Trophoblast cell (in vitro differentiated cells and primary cell): ENCODE measurements around the gene PAK5.

Experiments
- DNase-seq, 2 donors: peaks; one replicate each; pipeline ENCODE4 v3.0.0-alpha.2; 2016
- H2AFZ ChIP-seq: 2 replicates; pipeline ENCODE4 v1.6.1; 2013; ENCODE audit warnings: low read length, moderate library complexity, mild to moderate bottlenecking; ENCODE audit not compliant: insufficient read depth, poor library complexity
- H2AK5ac ChIP-seq: 2 replicates; pipeline ENCODE4 v1.6.1; 2013; ENCODE audit warnings: mild to moderate bottlenecking, low read length
- H2BK120ac ChIP-seq: 2 replicates; pipeline ENCODE4 v1.6.1; 2013; ENCODE audit warnings: low read length, mild to moderate bottlenecking, moderate library complexity; ENCODE audit not compliant: insufficient read depth, poor library complexity
- H2BK12ac ChIP-seq: 2 replicates; pipeline ENCODE4 v1.6.1; 2013; ENCODE audit warnings: mild to moderate bottlenecking, low read length, moderate library complexity
- H2BK5ac ChIP-seq: 2 replicates; pipeline ENCODE4 v1.6.1; 2013; ENCODE audit warnings: low read length, low read depth, moderate library complexity, mild to moderate bottlenecking; ENCODE audit not compliant: poor library complexity
- H3K14ac ChIP-seq: 2 replicates; pipeline ENCODE4 v1.6.1; 2013; ENCODE audit warnings: mild to moderate bottlenecking, low read length
- H3K18ac ChIP-seq: 2 replicates; pipeline ENCODE4 v1.6.1; 2013; ENCODE audit warnings: mild to moderate bottlenecking, low read length
- H3K23ac ChIP-seq: 2 replicates; pipeline ENCODE4 v1.6.1; 2013; ENCODE audit warnings: low read length
- H3K27ac ChIP-seq: 2 replicates; pipeline ENCODE4 v1.5.1; 2013; ENCODE audit warnings: low read depth, mild to moderate bottlenecking, inconsistent platforms, low read length, moderate library complexity
- H3K27me3 ChIP-seq: 2 replicates; pipeline ENCODE4 v1.6.1; 2013; ENCODE audit warnings: inconsistent platforms, mild to moderate bottlenecking, low read length, moderate library complexity; ENCODE audit not compliant: insufficient read depth
- H3K36me3 ChIP-seq, 2 experiments: 1 replicate in 1 of 2; 2 replicates in 1 of 2; pipeline ENCODE4 v1.6.1; 2013; ENCODE audit warnings: low read length in 2 of 2, mild to moderate bottlenecking in 2 of 2, moderate library complexity in 1 of 2; ENCODE audit not compliant: insufficient read depth in 2 of 2, control insufficient read depth in 1 of 2
- H3K4ac ChIP-seq: 2 replicates; pipeline ENCODE4 v1.6.1; 2013; ENCODE audit warnings: low read depth, mild to moderate bottlenecking, low read length, moderate library complexity
- H3K4me1 ChIP-seq, 2 experiments: 1 replicate in 1 of 2; 2 replicates in 1 of 2; pipeline ENCODE4 v1.6.1; 2013; ENCODE audit warnings: low read length in 2 of 2, mild to moderate bottlenecking in 2 of 2, moderate library complexity in 1 of 2; ENCODE audit not compliant: insufficient read depth in 2 of 2, control insufficient read depth in 1 of 2
- H3K4me2 ChIP-seq: 2 replicates; pipeline ENCODE4 v1.6.1; 2013; ENCODE audit warnings: inconsistent platforms, mild to moderate bottlenecking, low read length, moderate library complexity
- H3K4me3 ChIP-seq: 2 replicates; pipeline ENCODE4 v1.5.1; 2013; ENCODE audit warnings: mild to moderate bottlenecking, low read depth, low read length, inconsistent platforms
- H3K79me1 ChIP-seq: one replicate; pipeline ENCODE4 v1.6.1; 2013; ENCODE audit warnings: low read length
- H3K79me2 ChIP-seq: 2 replicates; pipeline ENCODE4 v1.6.1; 2013; ENCODE audit warnings: low read length, mild to moderate bottlenecking; ENCODE audit not compliant: control insufficient read depth, insufficient read depth, poor library complexity
- H3K9ac ChIP-seq: 2 replicates; pipeline ENCODE4 v1.6.1; 2013; ENCODE audit warnings: mild to moderate bottlenecking, low read length
- H3K9me3 ChIP-seq: 2 replicates; pipeline ENCODE4 v1.6.1; 2013; ENCODE audit warnings: low read depth, mild to moderate bottlenecking, control low read depth, inconsistent platforms, low read length; ENCODE audit not compliant: insufficient read depth
- H4K12ac ChIP-seq: 2 replicates; pipeline ENCODE4 v1.6.1; 2013; ENCODE audit warnings: low read depth, mild to moderate bottlenecking, low read length, moderate library complexity
- H4K8ac ChIP-seq: 2 replicates; pipeline ENCODE4 v1.6.1; 2013; ENCODE audit warnings: low read depth, mild to moderate bottlenecking, low read length, moderate library complexity
- H4K91ac ChIP-seq: one replicate; pipeline ENCODE4 v1.6.1; 2013; ENCODE audit warnings: low read depth, mild to moderate bottlenecking, low read length, moderate library complexity
- whole genome bisulfite sequencing: extraction: QIAGEN DNeasy Blood & Tissue Kit; methylation state at CpG from one replicate; pipeline ENCODE4 v1.1.7; 2013; ENCODE audit warnings: missing lambda C conversion rate; ENCODE audit not compliant: insufficient read length, insufficient coverage; ENCODE audit errors: extremely low coverage; 5-methylcytosine and 5-hydroxymethylcytosine counted together

PAK5 gene

DNA sequence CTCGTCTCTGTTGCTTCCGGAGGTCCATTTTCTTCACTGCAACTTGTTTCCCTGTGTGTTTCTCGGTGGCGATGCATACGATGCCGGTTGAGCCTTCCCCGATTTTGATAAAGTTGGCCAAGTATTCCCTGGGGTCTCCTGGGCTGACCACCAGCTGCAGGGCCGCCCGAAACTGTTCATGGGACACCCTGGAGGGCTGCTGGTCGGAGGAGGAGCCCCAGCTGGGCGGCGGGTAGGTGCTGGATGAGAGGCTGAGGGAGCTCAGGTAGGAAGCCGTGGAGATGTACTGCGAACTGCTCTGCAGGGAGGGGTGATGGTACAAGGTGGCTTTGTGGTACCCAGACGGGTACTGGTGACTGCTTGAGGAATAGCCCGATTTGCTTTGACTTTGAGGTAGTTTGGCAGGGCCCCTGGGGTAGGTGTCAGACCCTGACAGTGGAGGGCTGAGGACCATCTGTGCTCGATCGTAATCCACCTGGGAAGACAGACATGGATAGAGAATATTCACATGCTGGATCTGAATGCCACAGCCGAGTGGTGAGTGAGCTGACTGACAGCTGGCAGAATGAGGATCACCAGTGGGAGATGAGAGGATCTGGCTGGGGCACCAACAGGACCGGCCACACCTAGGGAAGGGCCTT lies 272.8 kb downstream of the PAK5 start:
- Histone ChIP-seq H2BK12ac (no peak overlapping the region), H3K79me2 (no peaks in the 10 kb centered on the region), H3K18ac (no peak overlapping the region), H4K91ac (no peak overlapping the region), H3K4me3 (no peak overlapping the region), H2BK5ac (no peak overlapping the region), H2BK120ac (no peak overlapping the region), H4K12ac (no peak overlapping the region), H3K4me2 (no peak overlapping the region), H3K9ac (no peak overlapping the region), H3K36me3 (no peaks in the 10 kb centered on the region), H3K27me3 (no peaks in the 10 kb centered on the region), H2AFZ (no peak overlapping the region), H3K79me1 (no peaks in the 10 kb centered on the region), H4K8ac (no peak overlapping the region), H3K9me3 (no peaks in the 10 kb centered on the region), H3K4ac (no peak overlapping the region), H3K27ac (no peak overlapping the region), H3K23ac (no peak overlapping the region), H2AK5ac (no peak overlapping the region), H3K14ac (no peak overlapping the region), H3K4me1 (no peaks in the 10 kb centered on the region)
- DNase-seq, result no peak
- WGBS, result no CpG with 5 or more reads among the region's 20 CpGs

DNA sequence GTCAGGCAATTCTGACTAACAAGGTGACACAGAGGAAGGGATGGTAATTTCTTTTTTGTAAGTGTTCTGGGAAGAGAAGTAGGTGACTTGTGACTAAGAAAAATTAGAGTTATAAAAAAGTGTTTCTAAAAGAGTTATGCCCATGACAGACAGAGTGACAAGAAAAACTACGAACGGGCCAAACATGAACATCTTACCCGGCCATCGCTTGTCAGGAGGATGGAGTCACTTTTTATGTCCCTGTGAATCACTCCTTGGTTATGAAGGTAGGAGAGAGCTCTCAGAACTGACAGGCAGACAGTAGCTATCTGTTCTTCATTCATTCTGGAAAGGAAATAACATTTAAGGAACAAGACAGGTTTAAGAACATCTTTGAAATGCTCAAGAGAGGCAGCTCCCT lies 281.5 kb downstream of the PAK5 start:
- Histone ChIP-seq H3K9ac (no peak overlapping the region), H2AFZ (no peak overlapping the region), H3K27ac (no peak overlapping the region), H3K9me3 (no peaks in the 10 kb centered on the region), H2AK5ac (no peak overlapping the region), H3K79me1 (no peaks in the 10 kb centered on the region), H4K8ac (no peak overlapping the region), H3K27me3 (no peaks in the 10 kb centered on the region), H3K14ac (no peak overlapping the region), H4K12ac (no peak overlapping the region), H4K91ac (no peak overlapping the region), H3K4me2 (no peak overlapping the region), H3K4ac (no peak overlapping the region), H3K23ac (no peak overlapping the region), H2BK120ac (no peak overlapping the region), H2BK12ac (no peak overlapping the region), H3K79me2 (no peaks in the 10 kb centered on the region), H3K36me3 (no peaks in the 10 kb centered on the region), H2BK5ac (no peak overlapping the region), H3K4me1 (peaks cover 0 to 2% of the 10 kb centered on the region in 2 experiments), H3K4me3 (no peak overlapping the region), H3K18ac (no peak overlapping the region)
- DNase-seq, result no peak
- no CpG with 5 or more reads among the region's 4 CpGs for WGBS

DNA sequence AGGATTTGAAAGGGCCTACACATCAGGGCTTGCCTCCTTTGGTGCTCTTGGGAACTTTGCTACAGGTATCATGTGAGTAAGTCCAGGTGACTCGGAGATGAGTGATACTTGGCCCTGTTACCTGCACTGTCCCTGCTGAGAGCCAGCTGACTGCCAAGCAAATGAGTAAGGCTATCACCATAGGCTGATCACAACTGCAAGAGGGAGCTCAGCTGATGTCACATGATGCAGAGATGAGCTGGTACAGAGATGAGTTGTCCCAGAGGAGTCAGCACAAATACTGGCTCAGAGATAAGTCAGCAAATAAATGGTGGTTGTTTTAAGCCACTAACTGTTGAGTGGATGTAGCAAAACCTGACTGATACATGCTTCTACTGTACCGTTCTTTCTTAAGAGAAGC lies 283.1 kb downstream of the PAK5 start:
- no peak for DNase-seq
- Histone ChIP-seq H4K12ac (no peak overlapping the region), H3K27ac (no peak overlapping the region), H2BK120ac (no peak overlapping the region), H3K9ac (no peak overlapping the region), H4K8ac (no peak overlapping the region), H3K18ac (no peak overlapping the region), H2AK5ac (no peak overlapping the region), H2BK12ac (no peak overlapping the region), H4K91ac (no peak overlapping the region), H3K4me2 (no peak overlapping the region), H3K9me3 (no peaks in the 10 kb centered on the region), H3K4ac (no peak overlapping the region), H3K14ac (no peak overlapping the region), H3K79me1 (no peaks in the 10 kb centered on the region), H2BK5ac (no peak overlapping the region), H3K4me3 (no peak overlapping the region), H3K36me3 (no peaks in the 10 kb centered on the region), H3K23ac (no peak overlapping the region), H3K27me3 (no peaks in the 10 kb centered on the region), H3K79me2 (no peaks in the 10 kb centered on the region), H3K4me1 (peaks cover 0 to 2% of the 10 kb centered on the region in 2 experiments), H2AFZ (no peak overlapping the region)
- WGBS, result no CpG with 5 or more reads among the region's 2 CpGs

DNA sequence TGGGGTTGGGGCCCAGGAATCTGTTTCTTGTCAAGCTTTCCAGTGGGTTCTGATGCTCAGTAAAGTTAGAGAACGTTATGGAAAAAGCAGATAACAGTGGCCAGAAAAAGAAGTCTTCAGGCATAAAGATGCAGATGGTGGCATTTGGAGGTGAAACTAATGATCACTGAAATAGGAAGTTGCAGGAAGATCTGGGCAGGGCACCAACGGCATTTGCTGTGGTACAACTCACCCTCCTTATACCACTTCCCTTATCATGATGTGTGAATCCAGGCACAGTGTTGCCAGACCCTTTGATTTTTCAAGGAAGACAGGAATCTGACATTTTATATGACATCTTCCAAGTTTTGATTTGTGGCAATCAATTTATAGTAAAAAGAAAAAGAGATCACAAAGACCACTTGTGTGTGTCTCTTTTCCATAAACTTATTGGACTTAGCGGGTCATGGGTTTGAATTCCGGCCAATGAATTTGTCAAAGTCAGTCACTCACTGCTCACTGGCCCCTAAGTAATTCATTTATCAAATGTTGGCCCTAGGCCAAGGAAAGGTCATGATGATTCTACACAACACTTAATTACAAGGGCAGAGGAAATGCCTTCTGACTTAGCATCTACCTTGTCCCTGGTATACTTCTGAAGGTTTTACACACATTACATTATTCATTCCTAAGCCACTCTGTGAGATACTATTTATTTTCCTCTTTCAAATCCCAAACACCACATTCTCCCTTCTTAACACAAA lies 286.9 kb downstream of the PAK5 start:
- H3K18ac ChIP-seq, result no peak overlapping the region
- H3K4me3 ChIP-seq, result no peak overlapping the region
- peaks cover 0 to 2% of the 10 kb centered on the region in 2 experiments for H3K4me1 ChIP-seq
- H3K79me2 ChIP-seq, result no peaks in the 10 kb centered on the region
- no peak overlapping the region for H3K4me2 ChIP-seq
- no peak overlapping the region for H4K12ac ChIP-seq
- no peak for DNase-seq
- no peak overlapping the region for H3K27ac ChIP-seq
- no peaks in the 10 kb centered on the region for H3K36me3 ChIP-seq
- H4K91ac ChIP-seq, result no peak overlapping the region
- H2BK12ac ChIP-seq, result no peak overlapping the region
- no peak overlapping the region for H2AFZ ChIP-seq
- WGBS, result no CpG with 5 or more reads among the region's 4 CpGs
- H3K9me3 ChIP-seq, result no peaks in the 10 kb centered on the region
- no peak overlapping the region for H3K23ac ChIP-seq
- H3K4ac ChIP-seq, result no peak overlapping the region
- no peak overlapping the region for H2AK5ac ChIP-seq
- no peak overlapping the region for H3K9ac ChIP-seq
- H3K14ac ChIP-seq, result no peak overlapping the region
- H3K27me3 ChIP-seq, result no peaks in the 10 kb centered on the region
- H3K79me1 ChIP-seq, result no peaks in the 10 kb centered on the region
- no peak overlapping the region for H2BK120ac ChIP-seq
- no peak overlapping the region for H2BK5ac ChIP-seq
- H4K8ac ChIP-seq, result no peak overlapping the region
